ENCODE measurements around the gene ZNF646.
A peak's percentile ranks its signal among the peaks of the same experiment; 100 is the strongest.
"Not testable (repeated sequence)": the region's sequence is repeated elsewhere in the genome, so short reads cannot be mapped to it uniquely, and the experiment has no call there.

Gene ZNF646

GRCh38 chr16:31084584-31085302 lies 10.5 kb downstream of the ZNF646 start:
- DNase-seq, result no peak

- DNase-seq, result no peak
These were observed 11.2 kb downstream of the ZNF646 start for GRCh38 chr16:31085411-31085810.

- no peak for DNase-seq
These were observed 11.8 kb downstream of the ZNF646 start for GRCh38 chr16:31085873-31086628.

- DNase-seq, result no peak
These were observed 12.3 kb downstream of the ZNF646 start for GRCh38 chr16:31086629-31086906.

- no peak for DNase-seq
These were observed 13.3 kb downstream of the ZNF646 start for GRCh38 chr16:31087481-31087880.

GRCh38 chr16:31087971-31088370 lies 13.7 kb downstream of the ZNF646 start:
- no peak for DNase-seq

GRCh38 chr16:31088459-31089183 lies 14.4 kb downstream of the ZNF646 start, which contains the start of gene PRSS53:
Gene PRSS53, minus strand, starts transcription at chr16:31088943. Its CDS starts 134 bp downstream, at chr16:31088809.
- DNase-seq, result no peak

- DNase-seq, result no peak
These were observed 15.0 kb downstream of the ZNF646 start for GRCh38 chr16:31089199-31089598.

- peak; percentile 76 for DNase-seq
These were observed 16.3 kb downstream of the ZNF646 start for GRCh38 chr16:31090540-31090939.

- peak; percentile 73 for DNase-seq
These were observed 18.1 kb downstream of the ZNF646 start for GRCh38 chr16:31092330-31092729.

GRCh38 chr16:31093132-31093703 lies 19.0 kb downstream of the ZNF646 start:
- DNase-seq, result peak; percentile 64

- DNase-seq, result no peak
These were observed 19.8 kb downstream of the ZNF646 start for GRCh38 chr16:31094088-31094423.

GRCh38 chr16:31094424-31095120 lies 20.4 kb downstream of the ZNF646 start, which contains the start of gene VKORC1:
Gene VKORC1, minus strand, starts transcription at chr16:31094797. Its CDS starts 68 bp downstream, at chr16:31094729.
- DNase-seq, result peak; percentile 98

GRCh38 chr16:31099860-31100638 lies 25.8 kb downstream of the ZNF646 start:
- peak; percentile 67 for DNase-seq

- not testable (repeated sequence) for DNase-seq
These were observed 26.8 kb downstream of the ZNF646 start for GRCh38 chr16:31100876-31101641.

GRCh38 chr16:31105677-31106213 lies 31.5 kb downstream of the ZNF646 start:
- peak; percentile 67 for DNase-seq

- no peak for DNase-seq
These were observed 32.6 kb downstream of the ZNF646 start for GRCh38 chr16:31106509-31107464.

GRCh38 chr16:31107465-31107867 lies 33.2 kb downstream of the ZNF646 start:
- no peak for DNase-seq

GRCh38 chr16:31108035-31108793 lies 34.0 kb downstream of the ZNF646 start, which contains the start of gene BCKDK:
Gene BCKDK, plus strand, starts transcription at chr16:31108386. Its CDS starts 838 bp downstream, at chr16:31109224.
- DNase-seq, result peak; percentile 82

Measured in EL (cell line).